GM23338 (cell line): ENCODE results near the gene GPR63. TPM values are rescaled to one million over a fixed set of nuclear protein-coding genes. Genes with fewer than 3 reads are reported as not detected.

Experiments
- ATAC-seq: fragments of 200-7000 bp; cut with Tn5 transposase; 3 replicates; pipeline ENCODE4 v1.9.1; 2020
- DNase-seq: peaks from one replicate; pipeline ENCODE4 v3.0.0-alpha.2; 2015; ENCODE audit warnings: low spot score
- H2AFZ ChIP-seq: fragments of 200-600 bp; sonication (generic); 2 replicates; pipeline ENCODE4 v1.8.0; 2016; ENCODE audit warnings: antibody characterized with exemption, mild to moderate bottlenecking, moderate library complexity
- H3F3A ChIP-seq: fragments of 200-600 bp; sonication (generic); replicated peaks from 2 replicates; pipeline ENCODE4 v1.8.0; 2017; ENCODE audit warnings: antibody characterized with exemption, mixed run types, low read depth
- H3K27ac ChIP-seq: fragments of 200-600 bp; sonication (generic); 2 replicates; pipeline ENCODE4 v1.6.1; 2016; ENCODE audit warnings: low read depth
- H3K27me3 ChIP-seq: fragments of 200-600 bp; sonication (generic); 2 replicates; pipeline ENCODE4 v1.8.0; 2016; ENCODE audit warnings: mild to moderate bottlenecking, mixed run types, moderate library complexity; ENCODE audit not compliant: insufficient read depth
- H3K36me3 ChIP-seq: fragments of 200-600 bp; sonication (generic); 2 replicates; pipeline ENCODE4 v1.8.0; 2016; ENCODE audit warnings: mild to moderate bottlenecking; ENCODE audit not compliant: insufficient read depth
- H3K4me1 ChIP-seq: fragments of 200-600 bp; sonication (generic); 2 replicates; pipeline ENCODE4 v1.8.0; 2016; ENCODE audit warnings: mild to moderate bottlenecking, moderate library complexity; ENCODE audit not compliant: insufficient read depth
- H3K4me2 ChIP-seq: fragments of 200-600 bp; sonication (generic); 2 replicates; pipeline ENCODE4 v1.7.1; 2017; ENCODE audit warnings: mixed run types
- H3K4me3 ChIP-seq: fragments of 200-600 bp; sonication (generic); 2 replicates; pipeline ENCODE4 v1.6.1; 2016; ENCODE audit warnings: mixed run types
- H3K79me2 ChIP-seq: fragments of 200-600 bp; sonication (generic); replicated peaks from 2 replicates; pipeline ENCODE4 v1.8.0; 2017; ENCODE audit warnings: mild to moderate bottlenecking; ENCODE audit not compliant: insufficient read depth
- H3K9me2 ChIP-seq: fragments of 200-600 bp; sonication (generic); 2 replicates; pipeline ENCODE4 v1.8.0; 2017; ENCODE audit not compliant: insufficient read depth
- H4K20me1 ChIP-seq: fragments of 200-600 bp; sonication (generic); replicated peaks from 2 replicates; pipeline ENCODE4 v1.8.0; 2017; ENCODE audit warnings: mild to moderate bottlenecking; ENCODE audit not compliant: insufficient read depth
- H3K27ac Mint-ChIP-seq: 2 replicates; pipeline ENCODE4 v1.8.0; 2020; ENCODE audit warnings: inconsistent platforms, mild to moderate bottlenecking, moderate library complexity, mixed read lengths
- H3K27me3 Mint-ChIP-seq: 3 replicates; pipeline ENCODE4 v1.8.0; 2022; ENCODE audit warnings: low read depth, mild to moderate bottlenecking, moderate library complexity, mixed read lengths, inconsistent platforms; ENCODE audit not compliant: insufficient read depth, poor library complexity
- H3K36me3 Mint-ChIP-seq: 3 replicates; pipeline ENCODE4 v1.8.0; 2021; ENCODE audit warnings: low read depth, mild to moderate bottlenecking, inconsistent platforms, moderate library complexity, mixed read lengths
- H3K4me1 Mint-ChIP-seq: 3 replicates; pipeline ENCODE4 v1.8.0; 2020; ENCODE audit warnings: mild to moderate bottlenecking, inconsistent platforms, mixed read lengths
- H3K4me3 Mint-ChIP-seq: 3 replicates; pipeline ENCODE4 v1.8.0; 2021; ENCODE audit warnings: moderate library complexity, mild to moderate bottlenecking, inconsistent platforms, mixed read lengths
- H3K9me3 Mint-ChIP-seq: 3 replicates; pipeline ENCODE4 v1.8.0; 2020; ENCODE audit warnings: moderate library complexity, mild to moderate bottlenecking, inconsistent platforms, mixed read lengths
- CREB1 ChIP-seq: fragments of 250-450 bp; sonication (Bioruptor Pico); IDR thresholded peaks from 2 replicates; pipeline ENCODE4 v1.5.0; 2020; ENCODE audit warnings: low read depth, mild to moderate bottlenecking, moderate library complexity
- CTCF ChIP-seq, 2 experiments: fragments of 200-600 bp in 1 of 2; sonication (generic) in 1 of 2; conservative IDR thresholded peaks; 2 replicates each; pipeline versions ENCODE4 v1.5.1 to v1.6.1; 2016 to 2017; ENCODE audit warnings: antibody characterized with exemption in 2 of 2, low read depth in 2 of 2, mild to moderate bottlenecking in 2 of 2, moderate library complexity in 1 of 2
- ETS1 ChIP-seq: IDR thresholded peaks from 2 replicates; pipeline ENCODE4 v1.6.1; 2016; ENCODE audit warnings: antibody characterized with exemption
- EZH2 ChIP-seq: fragments of 200-600 bp; sonication (generic); IDR thresholded peaks from one replicate; pipeline ENCODE4 v1.8.0; 2017; ENCODE audit warnings: antibody characterized with exemption, mild to moderate bottlenecking, low read depth; ENCODE audit not compliant: unreplicated experiment
- EZH2phosphoT487 ChIP-seq: fragments of 200-600 bp; sonication (generic); IDR thresholded peaks from one replicate; pipeline ENCODE4 v1.8.1; 2018; ENCODE audit warnings: antibody characterized with exemption; ENCODE audit not compliant: unreplicated experiment
- JUNB ChIP-seq: IDR thresholded peaks from one replicate; pipeline ENCODE4 v1.6.1; 2016; ENCODE audit warnings: antibody characterized with exemption; ENCODE audit not compliant: unreplicated experiment
- POLR2AphosphoS5 ChIP-seq: IDR thresholded peaks from 2 replicates; pipeline ENCODE4 v1.6.1; 2016; ENCODE audit warnings: antibody characterized with exemption, low read depth
- REST ChIP-seq: IDR thresholded peaks from one replicate; pipeline ENCODE4 v1.6.1; 2018; ENCODE audit warnings: antibody characterized with exemption; ENCODE audit not compliant: unreplicated experiment
- ZNF114 ChIP-seq: fragments of 250-450 bp; sonication (Bioruptor Pico); IDR thresholded peaks from 2 replicates; pipeline ENCODE4 v1.5.0; 2020; ENCODE audit warnings: mild to moderate bottlenecking, moderate library complexity
- ZNF462 ChIP-seq: fragments of 250-450 bp; sonication (Bioruptor Pico); IDR thresholded peaks from 2 replicates; pipeline ENCODE4 v1.5.0; 2020; ENCODE audit warnings: mild to moderate bottlenecking, moderate library complexity
- polyA plus RNA-seq: library from polyadenylated mRNA; unstranded; fragments of >200 nt; fragmentation: Nextera tagmentation; extraction: Ambion mirVana; gene quantifications from 2 replicates; pipeline ENCODE4 v1.2.1, GENCODE V29; 2016
- total RNA-seq: library from RNA; depleted of rRNA; stranded (reverse); fragments of >200 nt; shearing (Covaris generic); gene quantifications from 2 replicates; pipeline ENCODE4 v1.2.3, GENCODE V29; 2014

GPR63 gene
- total and polyA plus RNA-seq, 2 experiments from 2014 or later = 5.4 to 19.3 TPM

GRCh38 chr6:96844530-96844929 lies 7.3 kb upstream of the GPR63 start (continued):
- TF ChIP-seq REST (no peak), CREB1 (CRISPR knock-in tag) (no peak), EZH2 (no peak), JUNB (no peak), POLR2AphosphoS5 (no peak), ZNF114 (CRISPR knock-in tag) (no peak), CTCF (conservative IDR thresholded peaks at IDR 0.05; ENCODE audit: low read depth in 2 of 2) (no peak), ETS1 (no peak)

GRCh38 chr6:96841345-96841744 lies 4.1 kb upstream of the GPR63 start:
- Mint-ChIP-seq H3K27ac (no peak overlapping the region), H3K9me3 (no peaks in the 10 kb centered on the region), H3K27me3 (peaks cover 15% of the 10 kb centered on the region), H3K4me1 (peaks cover 5% of the 10 kb centered on the region; the same call in 1 of the 3 replicates), H3K36me3 (no peaks in the 10 kb centered on the region), H3K4me3 (no peak overlapping the region)
- no peaks in the 10 kb centered on the region for H3K4me1 ChIP-seq
- ATAC-seq (no peak), DNase-seq (no peak)
- H3F3A ChIP-seq = no peaks in the 10 kb centered on the region
- no peaks in the 10 kb centered on the region for H4K20me1 ChIP-seq
- TF ChIP-seq ETS1 (no peak), ZNF462 (CRISPR knock-in tag) (no peak), EZH2phosphoT487 (no peak)
- peaks cover 11% of the 10 kb centered on the region for H3K27me3 ChIP-seq
- H3K27ac ChIP-seq = no peak overlapping the region
- H3K4me2 ChIP-seq = no peak overlapping the region
- no peaks in the 10 kb centered on the region for H3K36me3 ChIP-seq
- no peaks in the 10 kb centered on the region; the same call in 1 of the 2 replicates for H3K9me2 ChIP-seq
- peak overlapping the region; percentile 38; the same call in 1 of the 2 replicates for H2AFZ ChIP-seq
- H3K79me2 ChIP-seq = peaks cover 2% of the 10 kb centered on the region
- H3K4me3 ChIP-seq = no peak overlapping the region
